ENCODE results near the gene ERICH6. TPM values are rescaled to one million over a fixed set of nuclear protein-coding genes. Genes with fewer than 3 reads are reported as not detected.
A peak's percentile ranks its signal among the peaks of the same experiment; 100 is the strongest.
"Not testable (repeated sequence)": the region's sequence is repeated elsewhere in the genome, so short reads cannot be mapped to it uniquely, and the experiment has no call there.

ERICH6 gene
- total and polyA plus RNA-seq, 2 donors = 0.02 to 0.14 TPM

DNA sequence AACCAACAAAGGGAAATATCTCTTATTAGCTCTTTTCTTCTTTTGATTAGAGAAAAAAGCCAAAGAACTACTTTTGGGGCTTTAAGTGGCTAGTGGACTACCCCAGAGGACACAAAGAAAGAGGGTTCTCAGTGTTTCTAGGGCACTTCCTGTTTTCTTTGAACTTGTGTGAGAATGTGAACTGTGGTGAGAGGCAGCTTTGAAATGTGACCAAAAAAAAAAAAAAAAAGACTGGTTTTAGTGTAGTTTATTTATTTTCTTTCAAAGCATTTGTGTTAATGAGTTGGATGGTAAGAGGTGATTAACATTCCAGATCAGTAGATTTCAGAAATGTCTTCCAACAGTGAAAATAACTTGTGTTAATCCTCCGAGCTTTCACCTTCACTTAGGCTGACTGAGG lies 68.2 kb downstream of the ERICH6 start:
- Histone ChIP-seq H3K27me3 (ENCODE audit: control insufficient read depth in 2 of 2, insufficient read depth in 1 of 2, low read length in 1 of 2) (no peaks in the 10 kb centered on the region), H3K4me3 (ENCODE audit: low read length in 2 of 2) (no peak overlapping the region), H3K36me3 (ENCODE audit: control insufficient read depth in 2 of 2, insufficient read depth in 2 of 2, low read length in 1 of 2) (peaks cover 6 to 11% of the 10 kb centered on the region in 2 donors), H3K4me1 (ENCODE audit: control insufficient read depth in 2 of 2, insufficient read depth in 2 of 2, low read length in 2 of 2) (peaks cover 12 to 15% of the 10 kb centered on the region in 2 donors), H3K27ac (ENCODE audit: low read depth in 1 of 2, low read length in 1 of 2) (peak overlapping the region in 1 of 2 donors; percentile 44), H3K9me3 (ENCODE audit: control insufficient read depth in 2 of 2, insufficient read depth in 1 of 2, low read length in 1 of 2) (no peaks in the 10 kb centered on the region)
- peak; percentile 11 to 74 (median 38) for DNase-seq (ENCODE audit: low read depth in 6 of 9, low spot score in 9 of 9)
- 66% methylated on average over 1 of the region's 1 CpG for WGBS

DNA sequence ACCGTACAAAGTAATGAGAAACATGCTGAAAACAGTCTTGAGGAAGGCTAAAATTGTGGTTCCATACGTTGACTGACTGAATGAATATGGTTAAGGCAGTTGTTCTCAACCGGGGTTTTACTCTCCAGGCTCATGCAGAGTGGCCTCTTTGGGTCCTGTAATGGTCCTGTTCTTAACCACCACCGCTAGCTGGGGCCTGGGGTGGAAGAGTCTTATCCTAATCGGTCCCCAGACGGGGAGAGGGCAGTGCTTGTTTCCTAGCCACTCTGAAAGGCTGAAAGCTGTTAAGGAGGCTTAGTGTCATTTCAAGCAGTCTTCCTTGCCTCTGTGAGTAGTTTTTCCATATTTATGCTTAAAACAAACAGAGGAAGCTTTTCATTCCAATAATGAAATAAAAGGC lies 68.6 kb downstream of the ERICH6 start:
- Histone ChIP-seq H3K9me3 (ENCODE audit: control insufficient read depth in 2 of 2, insufficient read depth in 1 of 2, low read length in 1 of 2) (no peaks in the 10 kb centered on the region), H3K36me3 (ENCODE audit: control insufficient read depth in 2 of 2, insufficient read depth in 2 of 2, low read length in 1 of 2) (peaks cover 7 to 14% of the 10 kb centered on the region in 2 donors), H3K27me3 (ENCODE audit: control insufficient read depth in 2 of 2, insufficient read depth in 1 of 2, low read length in 1 of 2) (no peaks in the 10 kb centered on the region), H3K4me1 (ENCODE audit: control insufficient read depth in 2 of 2, insufficient read depth in 2 of 2, low read length in 2 of 2) (peaks cover 12 to 15% of the 10 kb centered on the region in 2 donors), H3K27ac (ENCODE audit: low read depth in 1 of 2, low read length in 1 of 2) (peak overlapping the region; percentile 42 to 44), H3K4me3 (ENCODE audit: low read length in 2 of 2) (no peak overlapping the region)
- 93% methylated on average over 6 of the region's 6 CpGs for WGBS
- DNase-seq (ENCODE audit: low read depth in 6 of 9, low spot score in 9 of 9) = no peak

DNA sequence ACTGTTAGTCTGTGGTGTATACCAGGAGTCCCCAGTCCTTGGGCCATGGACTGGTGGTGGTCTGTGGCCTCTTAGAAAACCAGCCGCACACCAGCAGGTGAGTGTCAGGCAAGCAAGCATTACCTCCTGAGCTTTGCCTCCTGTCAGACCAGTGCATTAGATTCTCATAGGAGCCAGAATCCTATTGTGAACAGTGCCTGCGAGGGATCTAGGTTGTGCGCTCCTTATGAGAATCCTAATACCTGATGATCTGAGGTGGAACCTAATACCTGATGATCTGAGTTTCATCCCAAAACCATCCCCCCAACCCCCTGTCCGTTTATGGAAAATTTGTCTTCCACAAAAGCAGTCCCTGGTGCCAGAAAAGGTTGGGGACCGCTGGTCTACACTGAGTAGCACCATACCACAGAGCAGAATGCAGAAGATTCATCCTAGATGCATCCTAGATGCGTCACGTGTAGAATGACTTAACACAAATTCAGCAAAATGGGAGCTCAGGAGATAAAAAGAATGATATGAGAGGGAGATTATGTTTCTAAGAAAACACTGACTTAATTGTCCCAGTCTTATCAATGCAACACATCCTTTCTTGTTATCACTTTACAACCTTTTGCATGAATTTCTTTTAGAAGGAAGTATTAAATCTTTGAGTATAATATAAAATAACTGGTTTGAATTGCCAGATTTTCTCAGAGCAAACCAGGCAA lies 72.1 kb downstream of the ERICH6 start:
- Histone ChIP-seq H3K4me3 (ENCODE audit: low read length in 2 of 2) (no peak overlapping the region), H3K36me3 (ENCODE audit: control insufficient read depth in 2 of 2, insufficient read depth in 2 of 2, low read length in 1 of 2) (peaks cover 11 to 32% of the 10 kb centered on the region in 2 donors), H3K4me1 (ENCODE audit: control insufficient read depth in 2 of 2, insufficient read depth in 2 of 2, low read length in 2 of 2) (peaks cover 12 to 15% of the 10 kb centered on the region in 2 donors), H3K27me3 (ENCODE audit: control insufficient read depth in 2 of 2, insufficient read depth in 1 of 2, low read length in 1 of 2) (no peaks in the 10 kb centered on the region), H3K27ac (ENCODE audit: low read depth in 1 of 2, low read length in 1 of 2) (no peak overlapping the region), H3K9me3 (ENCODE audit: control insufficient read depth in 2 of 2, insufficient read depth in 1 of 2, low read length in 1 of 2) (no peaks in the 10 kb centered on the region)
- 98% methylated on average over 7 of the region's 7 CpGs for WGBS
- DNase-seq (ENCODE audit: low read depth in 6 of 9, low spot score in 9 of 9) = no peak

DNA sequence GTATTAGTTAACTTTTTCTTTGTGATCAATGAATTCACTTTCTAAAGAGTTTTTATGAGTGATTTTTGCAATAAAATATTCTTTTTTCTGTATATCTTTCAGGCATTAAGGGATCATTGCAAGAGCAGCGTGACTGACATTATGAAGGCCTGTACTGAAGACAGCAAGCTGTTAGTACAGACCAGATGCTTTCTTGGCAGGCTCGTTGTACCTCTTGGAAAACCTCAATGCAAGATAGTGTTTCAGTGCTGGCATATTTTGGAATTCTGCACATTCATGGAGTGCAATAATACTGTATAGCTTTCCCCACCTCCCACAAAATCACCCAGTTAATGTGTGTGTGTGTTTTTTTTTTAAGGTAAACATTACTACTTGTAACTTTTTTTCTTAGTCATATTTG lies 76.2 kb downstream of the ERICH6 start:
- peaks cover 21 to 48% of the 10 kb centered on the region in 2 donors for H3K36me3 ChIP-seq (ENCODE audit: control insufficient read depth in 2 of 2, insufficient read depth in 2 of 2, low read length in 1 of 2)
- no peak for DNase-seq (ENCODE audit: low read depth in 6 of 9, low spot score in 9 of 9)

DNA sequence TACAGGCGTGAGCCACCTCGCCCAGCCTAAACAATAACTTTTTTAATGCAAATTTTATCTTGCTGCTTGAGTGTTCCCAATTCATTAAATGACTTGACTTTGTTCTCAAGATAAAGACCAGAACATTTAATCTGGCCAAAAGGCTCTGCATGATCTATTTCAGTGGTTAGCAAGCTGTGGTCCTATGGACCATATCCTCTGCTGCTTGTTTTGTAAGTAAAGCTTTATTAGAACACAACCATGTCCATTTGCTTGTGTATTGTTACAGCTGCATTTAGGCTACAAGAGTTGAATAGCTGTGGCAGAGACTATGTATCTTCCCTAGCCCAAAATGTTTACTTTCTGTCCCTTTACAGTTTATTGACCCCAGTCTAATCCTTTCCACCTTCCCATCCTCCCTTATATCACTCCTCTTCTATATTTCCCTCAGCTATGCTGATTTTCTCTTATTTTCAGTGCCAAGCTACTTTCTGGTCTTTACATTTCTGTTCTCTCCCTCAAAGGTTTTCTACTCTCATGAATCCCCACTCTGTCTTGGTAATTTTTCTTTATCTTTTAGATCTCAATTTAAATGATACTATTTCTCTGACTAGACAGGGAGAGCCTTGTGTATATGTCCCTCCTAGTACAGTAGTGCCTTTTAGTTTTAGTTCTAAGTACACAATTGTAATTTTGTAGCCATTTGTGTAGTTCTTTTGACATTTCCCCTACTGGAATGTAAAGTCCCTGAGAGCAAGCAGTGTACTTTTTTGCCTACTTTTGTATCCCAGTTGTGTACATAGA lies 77.4 kb downstream of the ERICH6 start:
- H3K27me3 ChIP-seq (ENCODE audit: control insufficient read depth in 2 of 2, insufficient read depth in 1 of 2, low read length in 1 of 2) = no peaks in the 10 kb centered on the region
- H3K4me1 ChIP-seq (ENCODE audit: control insufficient read depth in 2 of 2, insufficient read depth in 2 of 2, low read length in 2 of 2) = no peaks in the 10 kb centered on the region
- peaks cover 21 to 43% of the 10 kb centered on the region in 2 donors for H3K36me3 ChIP-seq (ENCODE audit: control insufficient read depth in 2 of 2, insufficient read depth in 2 of 2, low read length in 1 of 2)
- DNase-seq (ENCODE audit: low read depth in 6 of 9, low spot score in 9 of 9) = no peak
- WGBS = over 99% methylated on average over 2 of the region's 2 CpGs
- no peak overlapping the region for H3K4me3 ChIP-seq (ENCODE audit: low read length in 2 of 2)
- H3K27ac ChIP-seq (ENCODE audit: low read depth in 1 of 2, low read length in 1 of 2) = no peak overlapping the region
- no peaks in the 10 kb centered on the region for H3K9me3 ChIP-seq (ENCODE audit: control insufficient read depth in 2 of 2, insufficient read depth in 1 of 2, low read length in 1 of 2)

More for the DNA sequence above, 76.2 kb downstream of the ERICH6 start:
- no peak overlapping the region for H3K27ac ChIP-seq (ENCODE audit: low read depth in 1 of 2, low read length in 1 of 2)
- WGBS = 93% methylated on average over 2 of the region's 2 CpGs
- no peaks in the 10 kb centered on the region for H3K27me3 ChIP-seq (ENCODE audit: control insufficient read depth in 2 of 2, insufficient read depth in 1 of 2, low read length in 1 of 2)
- no peaks in the 10 kb centered on the region for H3K9me3 ChIP-seq (ENCODE audit: control insufficient read depth in 2 of 2, insufficient read depth in 1 of 2, low read length in 1 of 2)
- H3K4me1 ChIP-seq (ENCODE audit: control insufficient read depth in 2 of 2, insufficient read depth in 2 of 2, low read length in 2 of 2) = no peaks in the 10 kb centered on the region
- H3K4me3 ChIP-seq (ENCODE audit: low read length in 2 of 2) = no peak overlapping the region

DNA sequence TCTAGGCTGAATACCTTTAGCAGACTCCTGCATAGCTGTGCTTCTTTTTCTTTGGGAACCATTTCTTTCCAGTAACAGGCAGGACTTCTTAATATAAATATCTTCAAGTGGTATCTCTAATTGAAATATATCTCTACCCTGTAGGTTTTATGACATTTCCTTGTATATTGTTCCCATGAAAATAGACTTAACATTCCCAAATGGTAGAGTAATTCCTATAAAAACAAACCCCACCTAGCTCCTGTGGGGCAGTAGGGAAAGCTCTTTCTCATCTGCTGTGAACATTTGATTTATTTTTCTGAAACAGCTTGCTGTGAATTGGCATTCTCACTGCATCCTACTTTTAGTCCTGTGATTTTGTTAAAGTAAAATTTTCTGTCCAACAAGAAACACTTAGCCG lies 79.8 kb downstream of the ERICH6 start:
- Histone ChIP-seq H3K27me3 (ENCODE audit: control insufficient read depth in 2 of 2, insufficient read depth in 1 of 2, low read length in 1 of 2) (no peaks in the 10 kb centered on the region), H3K27ac (ENCODE audit: low read depth in 1 of 2, low read length in 1 of 2) (no peak overlapping the region), H3K4me3 (ENCODE audit: low read length in 2 of 2) (no peak overlapping the region), H3K9me3 (ENCODE audit: control insufficient read depth in 2 of 2, insufficient read depth in 1 of 2, low read length in 1 of 2) (no peaks in the 10 kb centered on the region), H3K4me1 (ENCODE audit: control insufficient read depth in 2 of 2, insufficient read depth in 2 of 2, low read length in 2 of 2) (no peaks in the 10 kb centered on the region), H3K36me3 (ENCODE audit: control insufficient read depth in 2 of 2, insufficient read depth in 2 of 2, low read length in 1 of 2) (peaks cover 14 to 34% of the 10 kb centered on the region in 2 donors)
- 97% methylated on average over 1 of the region's 1 CpG for WGBS
- no peak for DNase-seq (ENCODE audit: low read depth in 6 of 9, low spot score in 9 of 9)

DNA sequence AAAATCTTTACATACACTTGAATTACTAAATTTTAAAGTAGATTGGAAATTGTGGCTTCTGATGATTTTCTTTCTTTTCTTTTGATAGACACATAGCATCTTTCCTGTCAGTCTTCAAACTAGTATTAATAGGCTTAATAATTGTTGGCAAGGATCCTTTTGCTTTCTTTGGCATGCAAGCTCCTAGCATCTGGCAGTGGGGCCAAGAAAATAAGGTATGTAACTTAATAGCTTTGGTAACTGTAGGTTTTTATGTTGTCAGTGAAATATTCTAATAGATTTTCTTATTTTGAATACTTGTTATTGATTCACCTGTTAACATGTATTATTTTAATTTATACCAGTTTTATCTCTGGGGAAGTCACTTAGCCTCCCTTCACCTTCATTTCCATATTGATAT lies 80.8 kb downstream of the ERICH6 start:
- not testable (repeated sequence) for H3K4me3 ChIP-seq (ENCODE audit: low read length in 2 of 2); H3K27me3 ChIP-seq (ENCODE audit: control insufficient read depth in 2 of 2, insufficient read depth in 1 of 2, low read length in 1 of 2); H3K27ac ChIP-seq (ENCODE audit: low read depth in 1 of 2, low read length in 1 of 2); DNase-seq (ENCODE audit: low read depth in 6 of 9, low spot score in 9 of 9); H3K9me3 ChIP-seq (ENCODE audit: control insufficient read depth in 2 of 2, insufficient read depth in 1 of 2, low read length in 1 of 2); H3K4me1 ChIP-seq (ENCODE audit: control insufficient read depth in 2 of 2, insufficient read depth in 2 of 2, low read length in 2 of 2)
- peaks cover 14 to 37% of the 10 kb centered on the region in 2 donors for H3K36me3 ChIP-seq (ENCODE audit: control insufficient read depth in 2 of 2, insufficient read depth in 2 of 2, low read length in 1 of 2)

DNA sequence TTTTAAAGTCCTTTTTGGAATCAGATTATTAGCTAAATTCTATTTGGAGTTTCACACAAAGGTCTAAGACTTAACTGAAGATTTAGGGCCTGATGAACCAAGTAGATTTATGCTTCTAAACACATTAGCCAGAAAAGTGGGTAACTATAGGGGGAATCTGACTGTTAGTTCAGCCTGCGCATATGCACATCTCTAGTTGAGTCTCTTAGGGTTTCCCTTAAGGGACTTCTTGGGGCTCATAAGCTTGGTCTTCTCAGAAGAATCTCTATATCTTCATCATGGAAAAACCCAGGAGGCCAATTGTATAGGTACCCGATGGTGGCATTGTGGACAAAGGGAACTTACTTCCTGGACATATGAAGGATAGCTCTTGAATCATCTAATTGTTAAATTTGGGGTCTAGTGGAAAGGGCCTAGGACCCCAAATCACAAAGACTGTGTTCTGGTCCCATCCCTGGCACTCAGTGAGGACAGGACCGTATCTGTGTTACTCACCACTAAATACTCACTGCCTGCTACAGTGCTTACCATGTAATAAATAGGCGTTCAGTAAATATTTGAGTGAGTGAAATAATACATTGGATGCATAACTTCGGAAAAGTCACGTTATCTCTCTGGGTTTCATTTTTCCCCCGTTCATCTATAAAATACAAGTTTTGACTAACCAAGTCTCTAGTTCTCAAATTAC lies 83.6 kb downstream of the ERICH6 start:
- WGBS = 96% methylated on average over 7 of the region's 7 CpGs
- no peaks in the 10 kb centered on the region for H3K27me3 ChIP-seq (ENCODE audit: control insufficient read depth in 2 of 2, insufficient read depth in 1 of 2, low read length in 1 of 2)

More for the DNA sequence above, 83.6 kb downstream of the ERICH6 start:
- Histone ChIP-seq H3K4me3 (ENCODE audit: low read length in 2 of 2) (no peak overlapping the region), H3K27ac (ENCODE audit: low read depth in 1 of 2, low read length in 1 of 2) (no peak overlapping the region), H3K9me3 (ENCODE audit: control insufficient read depth in 2 of 2, insufficient read depth in 1 of 2, low read length in 1 of 2) (no peaks in the 10 kb centered on the region), H3K36me3 (ENCODE audit: control insufficient read depth in 2 of 2, insufficient read depth in 2 of 2, low read length in 1 of 2) (peaks cover under 1 to 14% of the 10 kb centered on the region in 2 donors), H3K4me1 (ENCODE audit: control insufficient read depth in 2 of 2, insufficient read depth in 2 of 2, low read length in 2 of 2) (no peaks in the 10 kb centered on the region)
- no peak for DNase-seq (ENCODE audit: low read depth in 6 of 9, low spot score in 9 of 9)

All from thymus (tissue), 11 donors.